ENCODE measurements around the gene SART3.

DNA sequence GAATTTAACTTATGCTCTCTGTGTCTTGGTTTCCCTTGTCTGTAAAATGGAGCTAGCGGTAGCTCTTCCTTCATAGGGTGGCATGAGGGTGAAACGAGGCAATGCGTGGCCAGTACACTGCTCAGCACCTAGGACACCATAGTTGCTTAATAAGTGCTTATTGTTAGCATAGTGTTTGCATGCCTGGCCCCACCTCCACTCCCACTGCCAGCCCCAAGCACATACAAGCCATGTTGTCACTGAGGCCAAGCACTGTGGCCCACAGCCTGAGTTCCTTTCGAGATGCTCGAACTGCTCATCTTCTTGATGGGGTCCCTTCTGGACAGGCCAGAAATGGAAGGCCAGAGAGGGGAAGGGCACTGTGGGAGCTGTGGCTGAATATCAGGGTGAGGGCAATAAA, 45.1 kb downstream of the SART3 start:
- TF ChIP-seq LARP7 (IDR thresholded peaks at IDR 0.05) (no peak), POLR2AphosphoS2 (IDR thresholded peaks at IDR 0.05; ENCODE audit: low read depth, low read length) (peak; percentile 44; the same call in 1 of the 2 replicates), POLR2A (IDR thresholded peaks at IDR 0.05; ENCODE audit: low read depth, low read length) (peak; percentile 64; the same call in 1 of the 2 replicates)
- TF ChIP-seq, protein P1, sequence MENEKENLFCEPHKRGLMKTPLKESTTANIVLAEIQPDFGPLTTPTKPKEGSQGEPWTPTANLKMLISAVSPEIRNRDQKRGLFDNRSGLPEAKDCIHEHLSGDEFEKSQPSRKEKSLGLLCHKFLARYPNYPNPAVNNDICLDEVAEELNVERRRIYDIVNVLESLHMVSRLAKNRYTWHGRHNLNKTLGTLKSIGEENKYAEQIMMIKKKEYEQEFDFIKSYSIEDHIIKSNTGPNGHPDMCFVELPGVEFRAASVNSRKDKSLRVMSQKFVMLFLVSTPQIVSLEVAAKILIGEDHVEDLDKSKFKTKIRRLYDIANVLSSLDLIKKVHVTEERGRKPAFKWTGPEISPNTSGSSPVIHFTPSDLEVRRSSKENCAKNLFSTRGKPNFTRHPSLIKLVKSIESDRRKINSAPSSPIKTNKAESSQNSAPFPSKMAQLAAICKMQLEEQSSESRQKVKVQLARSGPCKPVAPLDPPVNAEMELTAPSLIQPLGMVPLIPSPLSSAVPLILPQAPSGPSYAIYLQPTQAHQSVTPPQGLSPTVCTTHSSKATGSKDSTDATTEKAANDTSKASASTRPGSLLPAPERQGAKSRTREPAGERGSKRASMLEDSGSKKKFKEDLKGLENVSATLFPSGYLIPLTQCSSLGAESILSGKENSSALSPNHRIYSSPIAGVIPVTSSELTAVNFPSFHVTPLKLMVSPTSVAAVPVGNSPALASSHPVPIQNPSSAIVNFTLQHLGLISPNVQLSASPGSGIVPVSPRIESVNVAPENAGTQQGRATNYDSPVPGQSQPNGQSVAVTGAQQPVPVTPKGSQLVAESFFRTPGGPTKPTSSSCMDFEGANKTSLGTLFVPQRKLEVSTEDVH (IDR thresholded peaks at IDR 0.05; ENCODE audit: low read depth, partially characterized antibody): no peak
- TF ChIP-seq, protein P2, sequence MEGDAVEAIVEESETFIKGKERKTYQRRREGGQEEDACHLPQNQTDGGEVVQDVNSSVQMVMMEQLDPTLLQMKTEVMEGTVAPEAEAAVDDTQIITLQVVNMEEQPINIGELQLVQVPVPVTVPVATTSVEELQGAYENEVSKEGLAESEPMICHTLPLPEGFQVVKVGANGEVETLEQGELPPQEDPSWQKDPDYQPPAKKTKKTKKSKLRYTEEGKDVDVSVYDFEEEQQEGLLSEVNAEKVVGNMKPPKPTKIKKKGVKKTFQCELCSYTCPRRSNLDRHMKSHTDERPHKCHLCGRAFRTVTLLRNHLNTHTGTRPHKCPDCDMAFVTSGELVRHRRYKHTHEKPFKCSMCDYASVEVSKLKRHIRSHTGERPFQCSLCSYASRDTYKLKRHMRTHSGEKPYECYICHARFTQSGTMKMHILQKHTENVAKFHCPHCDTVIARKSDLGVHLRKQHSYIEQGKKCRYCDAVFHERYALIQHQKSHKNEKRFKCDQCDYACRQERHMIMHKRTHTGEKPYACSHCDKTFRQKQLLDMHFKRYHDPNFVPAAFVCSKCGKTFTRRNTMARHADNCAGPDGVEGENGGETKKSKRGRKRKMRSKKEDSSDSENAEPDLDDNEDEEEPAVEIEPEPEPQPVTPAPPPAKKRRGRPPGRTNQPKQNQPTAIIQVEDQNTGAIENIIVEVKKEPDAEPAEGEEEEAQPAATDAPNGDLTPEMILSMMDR (IDR thresholded peaks at IDR 0.05 in 2 of 3, conservative IDR thresholded peaks at IDR 0.05 in 1 of 3; ENCODE audit: control insufficient read depth in 2 of 3, extremely low read depth in 1 of 3, insufficient read depth in 1 of 3, low read depth in 3 of 3, low read length in 3 of 3): 0 out of 6 replicates have a peak, but pooled peaks of 1 of the 3 experiments have one; percentile 3
- TF ChIP-seq, protein P3, sequence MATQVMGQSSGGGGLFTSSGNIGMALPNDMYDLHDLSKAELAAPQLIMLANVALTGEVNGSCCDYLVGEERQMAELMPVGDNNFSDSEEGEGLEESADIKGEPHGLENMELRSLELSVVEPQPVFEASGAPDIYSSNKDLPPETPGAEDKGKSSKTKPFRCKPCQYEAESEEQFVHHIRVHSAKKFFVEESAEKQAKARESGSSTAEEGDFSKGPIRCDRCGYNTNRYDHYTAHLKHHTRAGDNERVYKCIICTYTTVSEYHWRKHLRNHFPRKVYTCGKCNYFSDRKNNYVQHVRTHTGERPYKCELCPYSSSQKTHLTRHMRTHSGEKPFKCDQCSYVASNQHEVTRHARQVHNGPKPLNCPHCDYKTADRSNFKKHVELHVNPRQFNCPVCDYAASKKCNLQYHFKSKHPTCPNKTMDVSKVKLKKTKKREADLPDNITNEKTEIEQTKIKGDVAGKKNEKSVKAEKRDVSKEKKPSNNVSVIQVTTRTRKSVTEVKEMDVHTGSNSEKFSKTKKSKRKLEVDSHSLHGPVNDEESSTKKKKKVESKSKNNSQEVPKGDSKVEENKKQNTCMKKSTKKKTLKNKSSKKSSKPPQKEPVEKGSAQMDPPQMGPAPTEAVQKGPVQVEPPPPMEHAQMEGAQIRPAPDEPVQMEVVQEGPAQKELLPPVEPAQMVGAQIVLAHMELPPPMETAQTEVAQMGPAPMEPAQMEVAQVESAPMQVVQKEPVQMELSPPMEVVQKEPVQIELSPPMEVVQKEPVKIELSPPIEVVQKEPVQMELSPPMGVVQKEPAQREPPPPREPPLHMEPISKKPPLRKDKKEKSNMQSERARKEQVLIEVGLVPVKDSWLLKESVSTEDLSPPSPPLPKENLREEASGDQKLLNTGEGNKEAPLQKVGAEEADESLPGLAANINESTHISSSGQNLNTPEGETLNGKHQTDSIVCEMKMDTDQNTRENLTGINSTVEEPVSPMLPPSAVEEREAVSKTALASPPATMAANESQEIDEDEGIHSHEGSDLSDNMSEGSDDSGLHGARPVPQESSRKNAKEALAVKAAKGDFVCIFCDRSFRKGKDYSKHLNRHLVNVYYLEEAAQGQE (IDR thresholded peaks at IDR 0.05; ENCODE audit: low read depth, low read length): no peak

Data from GM12878 (cell line).